ENCODE measurements around the gene WWOX. TPM values are rescaled to one million over a fixed set of nuclear protein-coding genes. Genes with fewer than 3 reads are reported as not detected.

WWOX gene
- total and polyA plus RNA-seq, 2 of the 8 experiments (the other 6 are each of a cell fraction or from before 2014, with no cell fraction given) = 5.4 to 16.7 TPM

- ChIA-PET CTCF (ENCODE audit: partially characterized antibody) (interaction anchor here (1.2 to 1.5 kb wide), 2 partner anchors 11 to 13 kb away, joined by 3 read pairs; no protein-coding TSS in a partner anchor), POLR2A (ENCODE audit: partially characterized antibody) (no interaction called here)
- H2AK5ac ChIP-seq (ENCODE audit: low read depth, low read length) = no peak overlapping the region
- FAIRE-seq (no peak), DNase-seq (ENCODE audit: low read depth in 1 of 2, low spot score in 2 of 2) (no peak)
- H2BK12ac ChIP-seq (ENCODE audit: low read depth, low read length) = no peak overlapping the region
- H3K36me3 ChIP-seq (ENCODE audit: control insufficient read depth in 2 of 4, insufficient read depth in 4 of 4, low read length in 3 of 4) = no peaks in the 10 kb centered on the region
- no peak overlapping the region for H3K14ac ChIP-seq (ENCODE audit: insufficient read length)
- H4K5ac ChIP-seq (ENCODE audit: insufficient read length, low read depth, low read length) = no peak overlapping the region
- no peak overlapping the region for H2BK120ac ChIP-seq (replicated peaks; ENCODE audit: low read depth, low read length)
- no peak overlapping the region for H3K23ac ChIP-seq (ENCODE audit: insufficient read length)
- H3K4ac ChIP-seq (replicated peaks; ENCODE audit: insufficient read length, low read depth, low read length) = no peak overlapping the region
- H3K79me1 ChIP-seq (ENCODE audit: low read depth, low read length) = no peaks in the 10 kb centered on the region
- H2BK15ac ChIP-seq (ENCODE audit: low read length) = no peak overlapping the region
- no peaks in the 10 kb centered on the region for H3K79me2 ChIP-seq (ENCODE audit: control insufficient read depth in 1 of 2, insufficient read depth in 2 of 2, low read length in 2 of 2)
- no peak overlapping the region for H3K18ac ChIP-seq (ENCODE audit: extremely low read depth, low read length)
- H3K9me3 ChIP-seq (ENCODE audit: insufficient read depth in 2 of 2, low read depth in 1 of 2, low read length in 1 of 2) = no peaks in the 10 kb centered on the region
- H3K56ac ChIP-seq (replicated peaks; ENCODE audit: insufficient read length, low read depth, low read length) = no peak overlapping the region
- H3K23me2 ChIP-seq (ENCODE audit: low read depth, low read length) = no peaks in the 10 kb centered on the region
- H2BK20ac ChIP-seq (ENCODE audit: low read length) = no peak overlapping the region
- no peak overlapping the region for H4K8ac ChIP-seq (ENCODE audit: extremely low read depth, insufficient read depth, low read length)
- H3K4me1 ChIP-seq (replicated peaks in 1 of 4; ENCODE audit: control insufficient read depth in 3 of 4, insufficient read depth in 4 of 4, low read length in 3 of 4) = no peaks in the 10 kb centered on the region
- H4K91ac ChIP-seq (replicated peaks; ENCODE audit: insufficient read length, low read length) = no peak overlapping the region
- no peak overlapping the region for H3K27ac ChIP-seq (ENCODE audit: low read depth, low read length)
- no peak overlapping the region for H3K4me3 ChIP-seq (ENCODE audit: extremely low read depth in 1 of 4, insufficient read depth in 2 of 4, low read depth in 3 of 4, low read length in 4 of 4)
- H2AFZ ChIP-seq (ENCODE audit: low read length) = no peak overlapping the region
- no peaks in the 10 kb centered on the region for H4K20me1 ChIP-seq (replicated peaks in 1 of 2; ENCODE audit: control insufficient read depth in 1 of 2, insufficient read depth in 2 of 2, low read length in 2 of 2)
- no peak overlapping the region for H2BK5ac ChIP-seq (ENCODE audit: low read depth, low read length)
- WGBS, 2 experiments (ENCODE audit: extremely low coverage in 1 of 2, insufficient coverage in 1 of 2, insufficient read length in 1 of 2, insufficient replicate concordance in 2 of 2, low coverage in 1 of 2, low lambda C conversion rate in 2 of 2, missing lambda C conversion rate in 1 of 2) = 91% methylated on average over 2 of the region's 2 CpGs; no CpG with 5 or more reads in 1 of the 2 experiments
- no peak overlapping the region for H3K9ac ChIP-seq (replicated peaks in 1 of 4; ENCODE audit: extremely low read depth in 1 of 4, low read depth in 3 of 4, low read length in 3 of 4)
- no peak overlapping the region for H3K4me2 ChIP-seq (ENCODE audit: insufficient read depth in 1 of 2, low read depth in 2 of 2, low read length in 2 of 2)
- H3K27me3 ChIP-seq (replicated peaks in 1 of 4; ENCODE audit: control insufficient read depth in 3 of 4, extremely low read depth in 1 of 4, insufficient read depth in 3 of 4, low read length in 3 of 4) = no peaks in the 10 kb centered on the region
- TF ChIP-seq ZNF274 (IDR thresholded peaks at IDR 0.05; ENCODE audit: borderline replicate concordance, extremely low read depth, low read length) = no peak
- TF ChIP-seq NANOG (IDR thresholded peaks at IDR 0.05; ENCODE audit: insufficient read depth, low read depth, low read length, poor library complexity, severe bottlenecking) = no peak
- TF ChIP-seq EP300 (IDR thresholded peaks at IDR 0.05; ENCODE audit: borderline replicate concordance in 1 of 2, low read depth in 2 of 2, low read length in 2 of 2) = no peak
- TF ChIP-seq SIRT6 (IDR thresholded peaks at IDR 0.05; ENCODE audit: low read length) = no peak
- TF ChIP-seq BACH1 (IDR thresholded peaks at IDR 0.05; ENCODE audit: low read length) = no peak
- no peak for TF ChIP-seq GABPA (IDR thresholded peaks at IDR 0.05; ENCODE audit: borderline replicate concordance, insufficient read depth, low read length)
- TF ChIP-seq RBBP5 (IDR thresholded peaks at IDR 0.05; ENCODE audit: borderline replicate concordance, low read depth, low read length) = no peak
- TF ChIP-seq CTBP2 (IDR thresholded peaks at IDR 0.05; ENCODE audit: borderline replicate concordance, insufficient read depth, insufficient read length, low read length) = no peak
- TF ChIP-seq JUN (IDR thresholded peaks at IDR 0.05; ENCODE audit: low read depth, low read length) = no peak
- no peak for TF ChIP-seq CHD1 (IDR thresholded peaks at IDR 0.05; ENCODE audit: low read depth, low read length)
- TF ChIP-seq MAX (IDR thresholded peaks at IDR 0.05) = no peak
- no peak for TF ChIP-seq CBX5 (IDR thresholded peaks at IDR 0.05; ENCODE audit: low read depth, low read length)
- TF ChIP-seq SAP30 (IDR thresholded peaks at IDR 0.05; ENCODE audit: insufficient read depth, insufficient replicate concordance, low read length) = no peak
- no peak for TF ChIP-seq SIX5 (IDR thresholded peaks at IDR 0.05; ENCODE audit: low read depth, low read length)
Measured at GRCh38 chr16:78718141-78718540, 618.7 kb downstream of the WWOX start.

Measured in H1 (cell line).